GM12873 (cell line): ENCODE results near the gene COMMD1.

ENCODE experiments used
- CTCF ChIP-seq: IDR thresholded peaks from 2 replicates; pipeline ENCODE4 v1.5.1; 2012; ENCODE audit warnings: low read depth, mild to moderate bottlenecking, moderate library complexity, low read length, control low read depth; ENCODE audit not compliant: insufficient read depth; ENCODE audit errors: missing control alignments

Gene COMMD1

GRCh38 chr2:61937098-61937497 is 31.6 kb downstream of the COMMD1 start:
- no peak for TF ChIP-seq CTCF

- TF ChIP-seq CTCF = no peak
Measured at GRCh38 chr2:61937886-61938285, 32.4 kb downstream of the COMMD1 start.

- TF ChIP-seq CTCF = no peak
Measured at GRCh38 chr2:61938511-61938910, 33.0 kb downstream of the COMMD1 start.

GRCh38 chr2:61943251-61943650 is 37.8 kb downstream of the COMMD1 start:
- TF ChIP-seq CTCF = no peak

- TF ChIP-seq CTCF = no peak
Measured at GRCh38 chr2:61946666-61947065, 41.2 kb downstream of the COMMD1 start.

- no peak for TF ChIP-seq CTCF
Measured at GRCh38 chr2:61948661-61949457, 43.4 kb downstream of the COMMD1 start.

- no peak for TF ChIP-seq CTCF
Measured at GRCh38 chr2:61949458-61949713, 43.9 kb downstream of the COMMD1 start.
